Panc1 (cell line): Measurements from ENCODE around the gene XRCC4. TPM values are rescaled to one million over a fixed set of nuclear protein-coding genes. Genes with fewer than 3 reads are reported as not detected.

Experiments
- ATAC-seq: fragments of 200-7000 bp; cut with Tn5 transposase; 2 replicates; pipeline ENCODE4 v1.9.1; 2020; ENCODE audit warnings: mild to moderate bottlenecking, moderate library complexity
- BruUV-seq: library from RNA; stranded (reverse); fragments of 400-500 nt; replicated peaks from 2 replicates; lab custom pipeline; 2021; lab: Mats Ljungman, UMichigan
- CTCF ChIA-PET: fragments of 300-600 bp; sonication (Branson Sonifier 250); formaldehyde crosslinking; loops from one replicate; lab custom pipeline; 2022; ENCODE audit warnings: antibody characterized with exemption; lab: Charles Lee
- POLR2A ChIA-PET: fragments of 300-600 bp; sonication (Branson Sonifier 250); formaldehyde crosslinking; loops from one replicate; lab custom pipeline; 2022; ENCODE audit warnings: antibody characterized with exemption; lab: Charles Lee
- DNase-seq: peaks from one replicate; pipeline ENCODE4 v3.0.0-alpha.2; 2010; ENCODE audit warnings: low read depth, low spot score
- H3K27ac ChIP-seq: 2 replicates; pipeline ENCODE4 v1.5.1; 2011; ENCODE audit warnings: mild to moderate bottlenecking, low read length, inconsistent platforms
- H3K27me3 ChIP-seq: fragments of 200-500 bp; sonication (Bioruptor generic); 2 replicates; pipeline ENCODE4 v1.6.0; 2014; ENCODE audit warnings: low read length, inconsistent platforms; ENCODE audit not compliant: control insufficient read depth, insufficient read depth
- H3K36me3 ChIP-seq: fragments of 200-500 bp; sonication (Bioruptor generic); 2 replicates; pipeline ENCODE4 v1.5.1; 2014; ENCODE audit warnings: inconsistent platforms, mild to moderate bottlenecking, low read length, moderate library complexity; ENCODE audit not compliant: control insufficient read depth, insufficient read depth
- H3K4me1 ChIP-seq: 2 replicates; pipeline ENCODE4 v1.5.1; 2011; ENCODE audit warnings: inconsistent platforms, mild to moderate bottlenecking, low read length, moderate library complexity; ENCODE audit not compliant: control insufficient read depth, insufficient read depth
- H3K4me3 ChIP-seq, 2 experiments: 2 replicates each; pipeline ENCODE4 v1.5.1; 2011 to 2012; ENCODE audit warnings: low read depth in 2 of 2, low read length in 2 of 2, mild to moderate bottlenecking in 2 of 2, inconsistent platforms in 1 of 2, moderate library complexity in 1 of 2
- H3K9me3 ChIP-seq: fragments of 200-500 bp; sonication (Bioruptor generic); 2 replicates; pipeline ENCODE4 v1.5.1; 2014; ENCODE audit warnings: low read depth, mild to moderate bottlenecking, inconsistent platforms, low read length, moderate library complexity; ENCODE audit not compliant: control insufficient read depth, insufficient read depth
- POLR2AphosphoS5 ChIP-seq: IDR thresholded peaks from 2 replicates; pipeline ENCODE4 v1.6.1; 2012; ENCODE audit warnings: mild to moderate bottlenecking, low read depth, low read length, moderate library complexity
- SIN3A ChIP-seq: IDR thresholded peaks from 2 replicates; pipeline ENCODE4 v1.6.1; 2012; ENCODE audit warnings: low read depth, mild to moderate bottlenecking, low read length, moderate library complexity, borderline replicate concordance; ENCODE audit not compliant: insufficient read depth
- TCF7L2 ChIP-seq: IDR thresholded peaks from 2 replicates; pipeline ENCODE4 v1.6.1; 2011; ENCODE audit warnings: mild to moderate bottlenecking, low read depth, low read length, inconsistent platforms
- in situ Hi-C: cut with HindIII; loops from 2 replicates; pipeline ENCODE4 v1.10.0; 2016; ENCODE audit warnings: low sequenced_read_pairs, low pct_unique_long_range_greater_than_20kb
- intact Hi-C: fragments of 100-400 bp; cut with micrococcal nuclease; formaldehyde crosslinking; loops from one replicate; pipeline ENCODE4 v1.10.0; 2022; ENCODE audit not compliant: unreplicated experiment
- total RNA-seq: library from RNA; stranded (reverse); gene quantifications from one replicate; pipeline ENCODE4 v1.2.1, GENCODE V29; 2021; ENCODE audit not compliant: unreplicated experiment
- TF ChIP-seq, protein P1 (sequence below): fragments of 450-650 bp; IDR thresholded peaks from 2 replicates; pipeline ENCODE4 v1.5.1; 2017; ENCODE audit warnings: mild to moderate bottlenecking
- TF ChIP-seq, protein P2 (sequence below), 2 experiments: IDR thresholded peaks; 2 replicates each; pipeline ENCODE4 v1.6.1; 2011 to 2012; ENCODE audit warnings: low read depth in 2 of 2, control low read depth in 1 of 2, low read length in 1 of 2, mild to moderate bottlenecking in 1 of 2, moderate library complexity in 1 of 2; ENCODE audit not compliant: insufficient read depth in 1 of 2

The XRCC4 gene
- total RNA-seq, 1 experiment from 2014 or later: 12.5 TPM

DNA sequence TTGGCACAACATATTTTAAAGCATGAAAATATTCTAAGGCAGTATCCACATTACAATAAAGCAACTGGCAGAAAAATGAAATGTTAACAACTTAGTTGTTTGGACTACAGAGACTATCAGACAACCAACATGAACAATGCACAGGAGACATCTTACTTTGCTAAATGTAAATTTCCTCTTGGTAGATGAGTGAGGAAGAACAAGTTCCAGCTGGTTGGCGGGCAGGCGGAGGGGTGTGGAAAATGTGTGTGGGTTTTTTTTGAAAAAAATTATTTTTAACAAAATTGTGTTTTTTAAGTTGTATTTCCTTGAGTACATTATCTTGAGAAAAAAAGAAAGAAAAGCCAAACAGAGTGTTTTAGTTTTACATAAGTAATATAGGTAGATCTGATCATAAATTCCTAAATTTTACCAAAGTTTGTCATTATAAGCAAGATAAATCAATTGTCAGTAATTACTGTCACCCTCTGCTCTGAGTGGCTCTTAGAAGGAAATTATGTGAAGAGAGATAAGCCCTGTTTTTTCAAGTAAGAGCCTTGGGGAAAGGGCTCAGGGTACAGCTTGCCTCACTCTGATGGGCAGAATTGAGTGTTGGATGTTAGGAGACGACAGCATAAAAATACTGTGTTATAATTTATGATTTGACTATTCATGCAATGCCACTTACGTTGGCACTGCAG, 42.7 kb upstream of the XRCC4 start:
- Histone ChIP-seq H3K4me1 (no peaks in the 10 kb centered on the region), H3K27ac (no peak overlapping the region), H3K4me3 (no peak overlapping the region), H3K27me3 (no peaks in the 10 kb centered on the region), H3K9me3 (no peaks in the 10 kb centered on the region), H3K36me3 (no peaks in the 10 kb centered on the region)
- POLR2A ChIA-PET: no interaction called here
- CTCF ChIA-PET: interaction anchor here (1.1 kb wide), 1 partner anchor 15 kb away, joined by 3 read pairs; no protein-coding TSS in a partner anchor
- TF ChIP-seq SIN3A: no peak
- no peak for TF ChIP-seq POLR2AphosphoS5
- no peak for TF ChIP-seq TCF7L2
- TF ChIP-seq, protein P1, sequence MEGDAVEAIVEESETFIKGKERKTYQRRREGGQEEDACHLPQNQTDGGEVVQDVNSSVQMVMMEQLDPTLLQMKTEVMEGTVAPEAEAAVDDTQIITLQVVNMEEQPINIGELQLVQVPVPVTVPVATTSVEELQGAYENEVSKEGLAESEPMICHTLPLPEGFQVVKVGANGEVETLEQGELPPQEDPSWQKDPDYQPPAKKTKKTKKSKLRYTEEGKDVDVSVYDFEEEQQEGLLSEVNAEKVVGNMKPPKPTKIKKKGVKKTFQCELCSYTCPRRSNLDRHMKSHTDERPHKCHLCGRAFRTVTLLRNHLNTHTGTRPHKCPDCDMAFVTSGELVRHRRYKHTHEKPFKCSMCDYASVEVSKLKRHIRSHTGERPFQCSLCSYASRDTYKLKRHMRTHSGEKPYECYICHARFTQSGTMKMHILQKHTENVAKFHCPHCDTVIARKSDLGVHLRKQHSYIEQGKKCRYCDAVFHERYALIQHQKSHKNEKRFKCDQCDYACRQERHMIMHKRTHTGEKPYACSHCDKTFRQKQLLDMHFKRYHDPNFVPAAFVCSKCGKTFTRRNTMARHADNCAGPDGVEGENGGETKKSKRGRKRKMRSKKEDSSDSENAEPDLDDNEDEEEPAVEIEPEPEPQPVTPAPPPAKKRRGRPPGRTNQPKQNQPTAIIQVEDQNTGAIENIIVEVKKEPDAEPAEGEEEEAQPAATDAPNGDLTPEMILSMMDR: no peak
- TF ChIP-seq, protein P2, sequence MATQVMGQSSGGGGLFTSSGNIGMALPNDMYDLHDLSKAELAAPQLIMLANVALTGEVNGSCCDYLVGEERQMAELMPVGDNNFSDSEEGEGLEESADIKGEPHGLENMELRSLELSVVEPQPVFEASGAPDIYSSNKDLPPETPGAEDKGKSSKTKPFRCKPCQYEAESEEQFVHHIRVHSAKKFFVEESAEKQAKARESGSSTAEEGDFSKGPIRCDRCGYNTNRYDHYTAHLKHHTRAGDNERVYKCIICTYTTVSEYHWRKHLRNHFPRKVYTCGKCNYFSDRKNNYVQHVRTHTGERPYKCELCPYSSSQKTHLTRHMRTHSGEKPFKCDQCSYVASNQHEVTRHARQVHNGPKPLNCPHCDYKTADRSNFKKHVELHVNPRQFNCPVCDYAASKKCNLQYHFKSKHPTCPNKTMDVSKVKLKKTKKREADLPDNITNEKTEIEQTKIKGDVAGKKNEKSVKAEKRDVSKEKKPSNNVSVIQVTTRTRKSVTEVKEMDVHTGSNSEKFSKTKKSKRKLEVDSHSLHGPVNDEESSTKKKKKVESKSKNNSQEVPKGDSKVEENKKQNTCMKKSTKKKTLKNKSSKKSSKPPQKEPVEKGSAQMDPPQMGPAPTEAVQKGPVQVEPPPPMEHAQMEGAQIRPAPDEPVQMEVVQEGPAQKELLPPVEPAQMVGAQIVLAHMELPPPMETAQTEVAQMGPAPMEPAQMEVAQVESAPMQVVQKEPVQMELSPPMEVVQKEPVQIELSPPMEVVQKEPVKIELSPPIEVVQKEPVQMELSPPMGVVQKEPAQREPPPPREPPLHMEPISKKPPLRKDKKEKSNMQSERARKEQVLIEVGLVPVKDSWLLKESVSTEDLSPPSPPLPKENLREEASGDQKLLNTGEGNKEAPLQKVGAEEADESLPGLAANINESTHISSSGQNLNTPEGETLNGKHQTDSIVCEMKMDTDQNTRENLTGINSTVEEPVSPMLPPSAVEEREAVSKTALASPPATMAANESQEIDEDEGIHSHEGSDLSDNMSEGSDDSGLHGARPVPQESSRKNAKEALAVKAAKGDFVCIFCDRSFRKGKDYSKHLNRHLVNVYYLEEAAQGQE (IDR thresholded peaks at IDR 0.05; ENCODE audit: insufficient read depth in 1 of 2, low read depth in 2 of 2, low read length in 1 of 2): no peak
- BruUV-seq: no TSS peak
- intact Hi-C loops: no loop called here
- no peak for DNase-seq
- in situ Hi-C loops: no loop called here
- no peak for ATAC-seq

DNA sequence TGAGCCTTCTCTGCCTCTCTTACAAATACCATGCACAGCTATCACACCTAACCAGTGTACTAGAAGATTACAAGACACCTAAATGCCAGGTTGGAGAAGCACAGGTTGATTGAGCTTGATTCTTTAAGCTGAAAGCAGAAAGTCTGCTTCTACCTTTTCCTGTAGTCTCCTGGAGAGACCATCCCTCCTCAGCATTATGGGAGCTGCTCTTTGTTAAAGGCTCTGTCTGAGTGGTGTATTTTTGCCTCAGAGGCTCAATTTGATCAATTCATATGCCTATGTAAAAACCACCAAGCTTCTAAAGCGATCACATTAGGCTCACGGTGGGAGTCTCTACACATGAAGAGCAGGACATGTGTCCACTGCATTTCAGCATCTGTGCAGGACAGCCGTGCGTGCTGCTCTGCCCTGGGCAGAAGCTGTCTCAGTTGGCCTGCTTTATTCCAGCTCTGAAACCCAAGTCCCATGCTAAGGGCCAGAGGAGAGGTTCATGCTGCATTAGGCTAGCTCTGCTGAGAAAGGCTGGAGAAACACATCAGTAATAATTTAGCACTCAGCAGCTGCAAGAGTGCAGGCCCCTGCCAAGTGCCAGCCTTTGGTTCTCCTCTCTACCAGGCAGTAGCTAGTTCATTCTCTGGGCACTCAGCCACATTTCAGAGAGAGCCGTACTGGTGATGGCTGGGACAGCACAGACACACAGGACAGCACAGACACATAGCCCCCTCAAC, 41.8 kb upstream of the XRCC4 start:
- CTCF ChIA-PET: interaction anchor here (1.1 kb wide), 1 partner anchor 14 kb away, joined by 3 read pairs; no protein-coding TSS in a partner anchor
- no peaks in the 10 kb centered on the region for H3K4me1 ChIP-seq
- DNase-seq (no peak), ATAC-seq (peak; percentile 26; the same call in 1 of the 2 replicates)
- TF ChIP-seq, protein P2 (IDR thresholded peaks at IDR 0.05; ENCODE audit: insufficient read depth in 1 of 2, low read depth in 2 of 2, low read length in 1 of 2): no peak
- TF ChIP-seq POLR2AphosphoS5 (no peak), SIN3A (no peak), TCF7L2 (no peak)
- TF ChIP-seq, protein P1: no peak
- H3K9me3 ChIP-seq: no peaks in the 10 kb centered on the region
- no peaks in the 10 kb centered on the region for H3K27me3 ChIP-seq
- in situ Hi-C loops (no loop called here), intact Hi-C loops (no loop called here)
- no peak overlapping the region for H3K4me3 ChIP-seq
- POLR2A ChIA-PET: no interaction called here
- no peaks in the 10 kb centered on the region for H3K36me3 ChIP-seq
- no peak overlapping the region for H3K27ac ChIP-seq
- BruUV-seq: no TSS peak
